Stimulated activated CD8-positive, alpha-beta memory T cell treated with anti-CD3 and anti-CD28 coated beads, Interleukin-12 subunit alpha, Interleukin-12 subunit beta, amount 100 ng/mL, for 24 hours (primary cell): Measurements from ENCODE around the gene AMBRA1.
"Not testable (repeated sequence)": the region's sequence is repeated elsewhere in the genome, so short reads cannot be mapped to it uniquely, and the experiment has no call there.

ENCODE experiments used
- DNase-seq: peaks from one replicate; pipeline ENCODE4 v3.0.0-alpha.2; 2020; ENCODE audit errors: extremely low read depth

AMBRA1 gene

DNA sequence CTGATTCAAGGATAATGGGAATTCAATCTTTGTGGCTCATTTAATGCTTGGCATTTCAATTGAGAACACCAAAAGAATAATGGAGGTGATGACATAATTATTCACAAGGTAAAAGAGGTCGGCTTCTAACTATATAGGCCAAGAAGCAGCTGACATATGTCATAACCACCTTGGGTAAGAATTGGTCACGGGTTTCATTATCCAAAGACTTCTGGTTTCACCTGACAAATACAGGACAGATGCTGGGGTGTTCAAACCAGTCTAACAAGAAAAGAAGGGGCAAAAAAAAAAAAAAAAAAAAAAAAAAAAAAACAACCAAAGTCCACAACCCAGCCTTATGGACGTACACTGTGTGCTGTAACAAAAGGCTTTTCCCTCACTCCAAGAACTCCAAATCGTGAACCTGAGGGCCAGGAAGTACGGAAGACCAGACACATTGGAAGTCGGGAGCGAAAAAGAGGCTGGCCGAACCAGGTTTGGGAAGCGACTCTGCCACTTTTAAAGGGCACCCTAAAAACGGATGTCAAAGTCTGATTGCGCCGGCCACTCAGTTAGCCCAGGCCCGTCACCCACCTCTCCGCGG lies 22.8 kb upstream of the AMBRA1 start:
- DNase-seq = no peak

DNA sequence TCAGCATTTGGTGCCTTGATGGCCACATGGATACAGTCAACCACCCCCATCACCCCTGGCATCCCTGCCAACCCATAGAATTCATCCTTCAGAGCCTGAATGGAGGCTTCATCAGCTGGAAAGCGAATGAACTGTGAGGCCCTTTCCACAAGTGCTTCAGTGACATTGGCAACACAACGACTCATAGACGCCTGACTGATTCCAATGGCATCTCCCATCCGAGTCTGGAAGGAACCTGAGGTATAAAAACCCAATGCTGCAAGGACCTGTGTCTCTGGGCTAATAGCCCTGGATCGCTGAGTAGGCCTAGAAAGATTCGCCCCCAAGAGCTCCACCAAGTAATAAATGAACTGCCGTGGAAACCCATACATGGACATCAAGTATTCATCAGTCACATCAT lies 21.9 kb upstream of the AMBRA1 start:
- DNase-seq = no peak

DNA sequence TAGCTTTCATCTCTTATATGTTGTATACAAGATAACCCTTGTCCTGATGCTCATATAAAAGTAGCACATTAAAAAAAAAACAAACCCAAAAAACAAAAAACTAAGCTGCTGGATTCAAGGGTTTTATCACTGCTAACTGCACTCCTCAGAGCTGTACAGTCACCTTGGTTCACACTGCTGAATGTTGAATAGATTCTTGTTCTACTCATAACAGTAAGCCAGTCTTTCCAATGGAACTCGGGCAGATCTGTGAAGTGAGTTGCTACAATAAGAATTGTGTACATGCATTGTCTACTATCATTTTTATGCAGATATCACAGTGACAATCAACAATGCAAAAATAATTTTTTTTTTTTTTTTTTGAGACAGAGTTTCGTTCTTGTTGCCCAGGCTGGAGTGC lies 18.5 kb upstream of the AMBRA1 start:
- no peak for DNase-seq

DNA sequence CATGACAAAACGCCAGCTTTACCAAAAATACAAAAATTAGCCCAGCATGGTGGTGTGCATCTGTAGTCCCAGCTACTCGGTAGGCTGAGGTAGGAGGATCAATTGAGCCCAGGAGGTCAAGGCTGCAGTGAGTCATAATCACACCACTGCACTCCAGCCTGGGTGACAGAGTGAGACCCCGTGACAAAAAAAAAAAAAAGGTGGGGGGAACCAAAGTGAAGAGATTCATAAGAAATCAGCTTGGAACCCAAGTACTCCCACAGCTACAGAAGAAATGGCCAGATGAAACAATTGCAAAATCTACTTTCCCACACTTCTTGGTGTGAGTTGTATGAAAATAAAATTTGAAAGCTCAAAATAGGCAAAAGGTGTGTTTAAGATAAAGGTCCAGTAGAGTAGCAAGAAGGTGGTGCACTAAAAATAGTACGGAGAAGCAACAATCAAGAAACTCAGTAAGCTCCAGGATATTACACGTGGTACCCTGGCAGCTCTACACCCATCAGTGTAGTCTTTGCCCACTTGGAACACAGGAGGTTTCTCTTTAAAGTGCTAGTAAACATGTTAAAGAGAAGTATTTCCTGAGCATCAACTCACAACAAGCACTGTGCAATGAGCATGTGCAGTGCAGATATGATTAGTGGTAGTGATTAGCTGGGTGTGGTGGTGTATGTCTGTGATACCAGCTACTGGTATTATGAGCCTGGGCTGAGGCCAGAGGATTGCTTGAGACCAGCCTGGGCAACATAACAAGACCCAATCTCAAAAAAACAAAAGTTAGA lies 17.9 kb upstream of the AMBRA1 start:
- no peak for DNase-seq

DNA sequence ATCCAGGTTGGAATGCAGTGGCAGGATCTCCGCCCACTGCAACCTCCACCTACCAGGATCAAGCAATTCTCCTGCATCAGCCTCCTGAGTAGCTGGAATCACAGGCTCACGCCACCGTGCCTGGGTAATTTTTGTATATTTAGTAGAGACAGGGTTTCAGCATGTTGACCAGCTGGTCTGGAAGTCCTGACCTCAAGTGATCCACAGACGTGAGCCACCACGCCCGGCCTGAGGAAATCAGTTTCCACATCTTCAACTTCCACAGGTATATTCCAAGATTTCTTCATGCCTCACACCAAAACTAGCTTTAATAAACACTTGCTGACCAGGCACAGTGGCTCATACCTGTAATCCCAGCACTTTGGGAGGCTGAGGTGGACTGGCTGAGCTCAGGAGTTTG lies 15.6 kb upstream of the AMBRA1 start:
- no peak for DNase-seq

DNA sequence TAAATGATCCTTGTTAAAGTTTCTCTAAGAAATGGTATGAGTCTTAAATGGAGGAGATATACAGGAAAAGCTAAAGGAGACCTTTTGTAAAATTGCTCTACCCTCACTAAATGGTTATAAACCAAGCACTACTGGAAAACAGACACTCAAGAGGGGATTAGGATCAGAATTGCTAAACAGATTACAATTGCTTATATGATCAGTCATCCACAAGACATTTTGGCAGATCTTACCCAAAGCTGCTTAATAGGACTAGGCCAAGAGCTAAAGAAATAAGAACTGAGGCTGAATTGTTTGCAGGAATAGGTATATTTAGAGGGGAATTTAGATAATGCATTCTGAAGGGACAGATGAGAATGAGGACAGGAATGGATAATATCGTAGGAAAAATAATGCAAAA lies 13.7 kb upstream of the AMBRA1 start:
- DNase-seq = no peak

DNA sequence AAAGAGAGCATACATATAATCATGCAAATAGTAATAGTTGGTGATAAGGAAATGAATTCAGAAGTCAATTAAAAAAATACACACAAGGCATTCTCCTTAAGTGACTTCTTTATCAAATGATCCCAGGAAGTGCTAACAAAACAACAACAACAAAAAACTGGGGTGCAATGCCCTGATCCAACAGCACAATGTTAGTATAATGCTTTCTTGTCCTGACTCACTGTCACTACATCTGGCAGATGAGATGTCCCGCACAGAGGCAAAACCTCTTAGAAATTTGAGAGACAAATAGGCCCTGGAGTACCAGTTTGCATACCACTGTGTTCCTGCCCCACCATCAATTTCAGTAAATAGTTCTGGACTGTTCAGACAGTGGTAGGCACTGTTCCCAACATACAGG lies 11.0 kb upstream of the AMBRA1 start:
- no peak for DNase-seq

DNA sequence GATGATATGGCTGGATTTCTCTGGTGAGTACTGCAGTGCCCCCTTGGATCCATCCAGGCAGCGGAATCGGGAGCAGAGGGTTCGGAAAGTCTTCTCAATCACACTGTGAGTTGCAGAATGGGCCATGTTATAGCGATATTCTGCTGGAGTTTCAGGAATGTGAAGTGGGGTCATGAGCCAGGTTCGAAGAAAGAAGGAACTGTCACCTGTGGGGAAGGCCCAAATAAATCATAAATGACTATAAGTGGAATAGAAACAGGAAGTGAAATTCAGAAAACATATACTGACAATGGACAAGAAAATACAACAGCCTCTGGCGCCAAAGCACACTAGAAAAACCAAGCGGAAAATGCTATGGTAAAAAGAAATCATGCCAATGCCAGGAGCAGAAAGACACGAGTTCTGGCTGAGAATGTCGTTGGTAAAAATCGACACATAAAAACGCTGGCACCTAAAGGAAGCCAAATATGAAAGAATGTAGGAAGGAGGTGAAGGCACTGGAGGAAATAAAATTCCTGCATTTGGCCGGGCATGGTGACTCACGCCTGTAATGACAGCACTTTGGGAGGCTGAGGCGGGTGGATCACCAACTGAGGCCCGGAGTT lies 10.0 kb upstream of the AMBRA1 start:
- no peak for DNase-seq

DNA sequence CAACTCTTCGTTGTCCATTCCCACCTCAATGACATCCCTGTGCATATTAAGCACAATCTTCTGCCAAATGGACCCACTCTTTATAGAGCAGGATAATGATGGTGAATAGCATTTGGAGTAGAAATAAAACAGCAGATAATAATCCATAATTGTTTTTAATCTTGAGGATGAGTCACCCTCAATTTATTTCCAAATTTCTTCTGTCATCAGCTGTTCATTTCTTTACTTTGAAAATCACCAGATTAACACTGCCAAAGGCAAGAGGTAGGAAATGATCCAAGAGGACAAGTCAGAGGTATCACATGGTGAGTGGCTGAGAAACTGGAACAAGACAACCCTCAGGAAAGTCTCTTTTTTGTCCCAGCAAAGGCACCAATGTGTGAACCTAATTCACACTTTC lies 7.3 kb upstream of the AMBRA1 start:
- no peak for DNase-seq

DNA sequence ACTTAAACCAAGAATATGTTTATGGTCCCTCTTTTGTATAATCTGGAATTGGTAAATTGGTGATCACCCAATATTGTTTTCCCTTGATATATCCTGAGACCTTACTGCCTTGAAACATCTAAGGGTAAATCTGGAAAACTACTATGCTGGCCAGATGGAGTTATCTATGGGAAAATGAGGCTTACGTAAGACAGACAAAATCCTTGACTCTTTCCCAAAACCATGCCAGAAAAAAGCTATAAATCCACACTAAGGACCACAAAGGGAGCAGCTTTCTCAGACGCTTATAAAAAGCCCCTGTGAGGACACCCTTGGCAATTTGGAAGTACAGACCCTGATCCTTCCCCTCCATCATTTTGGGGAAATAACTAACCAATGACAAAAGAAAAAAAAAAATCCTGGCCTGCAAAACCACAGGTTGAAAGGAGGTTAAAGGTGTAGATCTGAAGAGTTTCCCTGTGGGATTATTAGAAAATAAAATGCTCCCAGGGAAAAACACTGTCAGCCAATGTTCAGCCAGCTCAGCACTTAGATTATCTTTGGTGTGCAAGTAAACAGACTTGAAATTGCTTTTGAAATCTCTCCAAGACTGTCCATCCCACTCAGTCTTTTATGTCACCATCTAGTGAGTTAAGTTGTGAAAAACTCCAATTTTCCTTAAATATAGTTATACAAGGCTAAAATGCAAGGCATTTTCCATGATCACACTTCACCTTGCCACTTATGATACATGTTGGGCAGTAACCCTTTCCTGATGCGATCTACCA lies 6.6 kb upstream of the AMBRA1 start:
- no peak for DNase-seq

DNA sequence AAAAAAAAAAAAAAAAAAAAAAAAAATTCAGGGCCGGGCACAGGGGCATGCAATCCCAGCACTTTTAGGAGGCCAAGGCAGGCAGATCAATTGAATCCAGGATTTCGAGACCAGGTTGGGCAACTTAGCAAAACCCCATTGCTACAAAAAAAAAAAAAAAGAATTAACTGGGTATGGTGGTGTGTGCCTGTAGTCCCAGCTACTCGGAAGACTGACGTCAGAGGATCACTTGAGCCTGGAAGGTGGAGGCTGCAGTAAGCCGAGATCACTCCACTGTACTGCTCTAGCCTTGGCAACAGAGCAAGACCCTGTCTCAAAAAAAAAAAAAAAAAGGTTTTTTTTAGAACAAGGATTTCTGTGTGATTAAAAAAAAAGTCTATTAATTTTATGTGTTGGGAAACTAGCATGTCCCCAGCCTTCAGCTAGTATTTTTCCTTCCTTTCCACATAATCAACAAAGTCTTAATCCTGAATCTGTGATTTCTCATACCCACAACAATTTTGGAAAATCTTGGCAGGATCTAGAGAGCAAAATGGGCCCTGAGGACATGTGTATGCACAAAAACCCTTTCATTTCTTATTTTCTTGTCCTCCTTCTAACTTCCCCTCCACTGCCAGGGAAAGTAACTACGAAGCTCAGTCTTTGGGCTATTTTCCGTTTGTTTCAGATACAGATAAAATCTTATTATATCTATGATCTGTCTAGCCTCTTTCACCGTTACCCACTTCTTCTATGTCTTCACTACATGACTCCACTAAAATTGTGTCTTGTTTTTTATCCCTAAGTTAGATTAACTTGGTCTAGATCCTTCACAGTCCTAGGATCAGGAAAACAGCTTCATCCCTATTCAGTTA lies 5.7 kb upstream of the AMBRA1 start:
- DNase-seq = no peak

DNA sequence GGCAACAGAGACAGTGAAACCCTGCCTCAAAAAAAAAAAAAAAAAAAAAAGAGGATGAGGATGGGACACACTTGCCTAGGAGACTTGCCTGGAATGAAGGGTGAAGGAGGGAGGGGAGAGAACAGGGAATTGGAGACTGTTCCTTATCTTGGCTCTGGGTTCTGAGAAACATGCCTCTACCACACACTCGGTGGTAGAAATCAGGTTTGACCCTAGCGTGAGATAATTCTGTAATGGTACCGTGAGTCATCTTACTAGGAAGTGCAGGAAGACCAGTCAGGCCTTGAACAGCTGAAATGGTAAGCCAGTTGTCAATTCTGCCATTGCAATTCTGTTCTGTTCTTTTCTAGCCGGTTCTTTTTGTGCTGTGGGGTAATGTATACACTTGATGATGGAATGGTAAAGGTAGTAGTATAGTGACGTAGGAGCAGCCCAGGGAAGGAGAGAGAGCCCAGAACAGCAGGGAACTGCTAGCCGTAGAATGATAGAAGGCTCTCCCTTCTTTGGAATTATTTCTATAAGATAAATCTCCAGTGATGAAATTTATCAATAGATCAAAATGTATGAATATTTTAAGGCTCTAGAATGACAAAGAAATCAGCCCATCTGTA lies 3.9 kb upstream of the AMBRA1 start:
- no peak for DNase-seq

DNA sequence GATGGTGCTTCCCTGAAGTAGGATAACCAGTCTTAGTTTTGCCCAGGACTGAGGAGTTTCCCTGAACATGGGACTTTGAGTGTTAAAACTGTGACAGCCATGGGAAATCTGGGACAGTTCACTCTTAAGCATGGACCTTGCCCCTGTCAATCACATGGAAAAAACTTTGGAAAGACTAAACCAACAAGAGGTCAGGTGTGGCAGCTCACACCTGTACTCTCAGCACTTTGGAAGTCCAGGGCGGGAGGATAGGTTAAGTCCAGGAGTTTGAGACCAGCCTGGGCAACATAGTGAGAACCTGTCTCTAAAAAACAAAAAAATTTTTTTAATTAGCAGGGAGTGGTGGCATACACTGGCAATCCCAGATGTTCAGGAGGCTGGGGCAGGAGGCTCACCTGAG lies 3.3 kb upstream of the AMBRA1 start:
- DNase-seq = no peak

DNA sequence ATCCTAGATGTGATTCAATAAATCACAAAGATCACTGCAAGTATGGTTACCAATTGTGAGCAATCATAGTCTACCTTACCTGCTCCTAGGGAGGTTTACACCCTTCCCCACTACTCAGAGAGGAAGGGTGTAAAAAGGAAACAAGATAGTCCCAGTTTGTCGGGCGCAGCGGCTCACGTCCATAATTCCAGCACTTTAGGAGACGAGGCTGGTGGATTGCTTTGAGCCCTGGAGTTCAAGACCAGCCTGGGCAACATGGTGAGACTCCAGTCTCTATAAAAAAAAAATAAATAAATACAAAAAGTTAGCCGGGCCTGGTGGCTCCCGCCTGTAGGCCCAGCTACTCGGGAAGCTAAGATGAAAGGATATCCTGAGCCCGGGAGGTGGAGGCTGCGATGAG lies 962 bp upstream of the AMBRA1 start:
- no peak for DNase-seq

DNA sequence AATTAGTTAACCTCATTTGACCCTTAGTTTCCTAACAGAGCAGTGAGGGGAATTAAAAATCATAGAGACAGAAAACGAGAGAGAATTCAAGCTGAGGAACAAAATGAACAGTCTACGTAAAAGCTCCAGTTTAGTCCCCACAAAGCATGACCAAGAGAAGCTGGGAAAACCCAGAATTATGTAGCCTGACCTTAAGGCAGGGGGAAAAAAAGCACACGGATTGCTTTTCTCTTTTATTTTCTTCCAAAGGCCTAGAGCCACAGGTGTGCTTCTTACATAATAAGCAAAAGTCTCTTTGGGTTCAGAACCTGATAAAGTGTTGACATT lies 514 bp upstream of the AMBRA1 start:
- no peak for DNase-seq

DNA sequence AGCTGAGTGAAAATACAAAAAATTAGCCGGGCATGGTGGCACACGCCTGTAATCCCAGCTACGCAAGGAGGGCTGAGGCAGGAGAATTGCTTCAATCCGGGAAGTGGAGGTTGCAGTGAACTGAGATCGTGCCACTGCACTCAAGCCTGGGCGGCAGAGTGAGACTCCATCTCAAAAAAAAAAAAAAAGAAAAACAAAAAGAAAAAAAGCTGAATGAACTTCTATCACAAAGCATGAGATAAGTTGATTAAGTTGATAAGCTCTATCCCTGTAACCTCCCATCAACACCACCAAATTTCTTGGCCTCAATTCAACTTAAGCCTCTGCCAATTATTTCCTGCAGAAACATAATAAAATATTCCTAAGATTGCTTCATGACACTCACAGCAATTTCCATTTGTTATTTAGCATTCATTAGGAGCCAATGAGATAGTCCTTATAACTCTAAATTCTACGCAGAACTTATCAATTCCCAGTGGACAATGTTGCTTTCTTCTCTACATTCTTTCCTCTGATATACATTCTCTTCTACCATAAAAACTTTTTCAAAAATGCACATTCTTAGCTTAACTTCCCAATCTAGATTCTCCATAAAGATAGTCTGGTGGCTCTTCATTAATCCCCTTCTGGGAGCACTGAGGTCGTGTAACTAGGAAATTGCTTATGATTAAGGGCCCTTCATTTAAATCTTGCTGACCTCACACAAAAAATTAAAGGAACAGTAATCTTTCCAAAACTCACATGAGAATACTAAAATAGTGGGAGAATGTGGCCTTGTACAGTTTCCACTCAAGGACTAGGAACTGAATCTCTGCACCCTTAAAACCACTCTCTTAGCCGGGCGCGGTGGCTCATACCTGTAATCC lies 2.9 kb downstream of the AMBRA1 start:
- DNase-seq = no peak

DNA sequence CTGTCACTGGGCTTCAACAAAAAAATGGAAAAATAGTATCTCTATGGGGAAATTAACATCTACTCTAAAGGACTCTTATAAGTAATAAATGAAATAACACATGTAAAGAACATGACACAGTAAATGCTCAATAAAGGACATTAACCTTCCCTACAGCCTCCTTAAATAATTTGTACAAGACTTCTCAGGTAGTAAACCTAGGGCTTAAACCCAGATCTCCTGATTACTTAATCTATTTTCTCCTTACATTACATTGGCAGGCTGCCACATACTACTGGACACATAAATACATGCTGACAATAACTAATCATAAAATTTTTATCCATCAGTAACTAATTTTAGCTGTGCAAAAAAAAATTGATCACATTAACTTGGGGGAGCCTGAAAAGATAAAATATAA lies 4.9 kb downstream of the AMBRA1 start:
- DNase-seq = no peak

DNA sequence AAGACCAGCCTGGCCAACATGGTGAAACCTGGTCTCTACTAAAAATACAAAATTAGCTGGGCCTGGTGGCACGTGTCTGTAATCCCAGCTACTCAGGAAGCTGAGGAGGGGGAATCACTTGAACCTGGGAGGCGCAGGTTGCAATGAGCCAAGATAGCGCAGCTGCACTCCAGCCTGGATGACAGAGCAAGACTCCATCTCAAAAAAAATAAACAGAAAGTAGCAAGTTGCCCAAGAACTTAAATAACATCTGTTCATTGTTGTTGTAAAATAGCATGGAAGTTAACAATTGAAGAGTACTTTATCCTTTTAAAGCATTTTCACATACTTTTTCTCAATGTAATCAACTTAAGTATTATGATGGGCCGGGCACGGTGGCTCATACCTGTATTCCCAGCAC lies 5.7 kb downstream of the AMBRA1 start:
- DNase-seq = no peak

DNA sequence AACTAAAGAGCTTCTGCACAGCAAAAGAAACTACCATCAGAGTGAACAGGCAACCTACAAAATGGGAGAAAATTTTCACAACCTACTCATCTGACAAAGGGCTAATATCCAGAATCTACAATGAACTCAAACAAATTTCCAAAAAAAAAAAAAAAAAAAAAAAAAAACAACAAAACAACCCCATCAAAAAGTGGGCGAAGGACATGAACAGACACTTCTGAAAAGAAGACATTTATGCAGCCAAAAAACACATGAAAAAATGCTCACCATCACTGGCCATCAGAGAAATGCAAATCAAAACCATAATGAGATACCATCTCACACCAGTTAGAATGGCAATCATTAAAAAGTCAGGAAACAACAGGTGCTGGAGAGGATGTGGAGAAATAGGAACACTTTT lies 10.3 kb downstream of the AMBRA1 start:
- DNase-seq = not testable (repeated sequence)

DNA sequence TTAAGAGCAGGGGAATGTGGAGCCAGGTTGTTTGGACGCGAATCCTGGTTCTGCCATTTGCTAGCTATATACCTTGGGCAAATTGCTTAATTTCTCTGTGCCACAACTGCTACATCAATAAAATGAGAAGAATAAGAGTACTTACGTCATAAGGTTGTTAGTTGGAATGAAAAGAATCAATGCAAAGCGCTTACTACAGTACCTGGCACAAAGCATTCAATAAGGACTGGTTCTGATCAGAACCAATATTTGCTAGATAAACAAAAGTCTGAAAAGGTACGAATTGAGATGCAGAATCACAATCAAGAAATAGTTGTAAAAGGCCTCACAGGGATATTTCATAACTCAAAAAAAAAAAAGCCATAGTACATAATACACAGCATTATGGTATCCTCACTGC lies 11.2 kb downstream of the AMBRA1 start:
- DNase-seq = no peak

DNA sequence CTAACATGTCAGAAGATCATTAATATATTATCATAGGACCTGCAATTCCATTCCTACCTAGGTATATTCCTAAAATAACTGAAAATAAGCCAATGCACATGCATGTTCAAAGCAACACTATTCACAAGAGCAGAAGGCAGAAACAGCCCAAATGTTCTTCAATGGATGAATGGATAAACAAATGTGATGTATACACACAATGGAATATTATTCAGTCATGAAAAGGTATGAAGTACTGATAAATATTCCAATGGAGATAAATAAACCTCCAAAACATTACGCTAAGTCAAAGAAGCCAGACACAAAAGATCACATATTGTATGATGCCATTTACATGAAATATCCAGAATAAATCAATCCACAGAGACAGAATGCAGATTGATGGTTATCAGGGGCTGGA lies 16.8 kb downstream of the AMBRA1 start:
- no peak for DNase-seq
